ENCODE data around the gene TMEM220. TPM values are rescaled to one million over a fixed set of nuclear protein-coding genes. Genes with fewer than 3 reads are reported as not detected.

TMEM220 gene
- total and polyA plus RNA-seq, 10 of the 15 experiments (the other 5 are each of a cell fraction or from before 2014, with no cell fraction given), result 0.02 to 0.30 (median 0.06) TPM; not detected in 1

Other genes with a start within 250 kb of the TMEM220 start
- not detected in 2 replicates for gene MYH1, start 211.5 kb downstream of the TMEM220 start, total RNA-seq (2014; rRNA removed)
- not detected in 2 replicates for gene MYH1, start 211.5 kb downstream of the TMEM220 start, total RNA-seq (2014; rRNA removed; fragmentation: Illumina TruSeq; extraction: Trizol)
- not detected in 2 replicates for gene MYH1, start 211.5 kb downstream of the TMEM220 start, total RNA-seq (2021)
- gene MYH1, start 211.5 kb downstream of the TMEM220 start, polyA plus RNA-seq (2011; rRNA removed), result 0.01 TPM in 1 of 2 replicates, not detected in the other
- gene MYH1, start 211.5 kb downstream of the TMEM220 start, polyA plus RNA-seq (2014; fragmentation: Illumina TruSeq; extraction: Trizol), result not detected in 2 replicates
- gene MYH1, start 211.5 kb downstream of the TMEM220 start, polyA plus RNA-seq (2014; fragmentation: Nextera tagmentation; extraction: Ambion mirVana), result not detected
- gene MYH1, start 211.5 kb downstream of the TMEM220 start, polyA plus RNA-seq (2014; rRNA removed), result not detected in 2 replicates
- gene MYH1, start 211.5 kb downstream of the TMEM220 start, polyA plus RNA-seq (2016; fragmentation: Nextera tagmentation; extraction: Ambion mirVana), result not detected
- gene MYH2, start 180.4 kb downstream of the TMEM220 start, total RNA-seq (2014; rRNA removed), result not detected in 2 replicates
- gene MYH2, start 180.4 kb downstream of the TMEM220 start, total RNA-seq (2014; rRNA removed; fragmentation: Illumina TruSeq; extraction: Trizol), result not detected in 2 replicates
- gene MYH2, start 180.4 kb downstream of the TMEM220 start, total RNA-seq (2021), result not detected in 2 replicates
- not detected in 2 replicates for gene MYH2, start 180.4 kb downstream of the TMEM220 start, polyA plus RNA-seq (2011; rRNA removed)
- not detected in 2 replicates for gene MYH2, start 180.4 kb downstream of the TMEM220 start, polyA plus RNA-seq (2014; fragmentation: Illumina TruSeq; extraction: Trizol)
- not detected for gene MYH2, start 180.4 kb downstream of the TMEM220 start, polyA plus RNA-seq (2014; fragmentation: Nextera tagmentation; extraction: Ambion mirVana)
- gene MYH2, start 180.4 kb downstream of the TMEM220 start, polyA plus RNA-seq (2014; rRNA removed), result not detected in 2 replicates
- not detected for gene MYH2, start 180.4 kb downstream of the TMEM220 start, polyA plus RNA-seq (2016; fragmentation: Nextera tagmentation; extraction: Ambion mirVana)
- gene MYH3, start 72.7 kb downstream of the TMEM220 start, total RNA-seq (2014; rRNA removed), result 0.17 and 1.5 TPM in 2 replicates
- 0.31 and 1.0 TPM in 2 replicates for gene MYH3, start 72.7 kb downstream of the TMEM220 start, total RNA-seq (2014; rRNA removed; fragmentation: Illumina TruSeq; extraction: Trizol)
- 1.1 and 1.4 TPM in 2 replicates for gene MYH3, start 72.7 kb downstream of the TMEM220 start, total RNA-seq (2021)
- gene MYH3, start 72.7 kb downstream of the TMEM220 start, polyA plus RNA-seq (2011; rRNA removed), result 0.98 and 1.2 TPM in 2 replicates
- 0.82 and 1.3 TPM in 2 replicates for gene MYH3, start 72.7 kb downstream of the TMEM220 start, polyA plus RNA-seq (2014; fragmentation: Illumina TruSeq; extraction: Trizol)
- gene MYH3, start 72.7 kb downstream of the TMEM220 start, polyA plus RNA-seq (2014; fragmentation: Nextera tagmentation; extraction: Ambion mirVana), result under 1 TPM; 0.14 to 0.69 TPM
- gene MYH3, start 72.7 kb downstream of the TMEM220 start, polyA plus RNA-seq (2014; rRNA removed), result 0.36 and 0.53 TPM in 2 replicates
- gene MYH3, start 72.7 kb downstream of the TMEM220 start, polyA plus RNA-seq (2016; fragmentation: Nextera tagmentation; extraction: Ambion mirVana), result under 1 TPM; 0.72 to 0.96 TPM
- 71.4 and 73.0 TPM in 2 replicates for gene SCO1, start 32.5 kb downstream of the TMEM220 start, total RNA-seq (2014; rRNA removed)
- gene SCO1, start 32.5 kb downstream of the TMEM220 start, total RNA-seq (2014; rRNA removed; fragmentation: Illumina TruSeq; extraction: Trizol), result 25.3 and 29.4 TPM in 2 replicates
- gene SCO1, start 32.5 kb downstream of the TMEM220 start, total RNA-seq (2021), result 43.1 and 43.5 TPM in 2 replicates
- gene SCO1, start 32.5 kb downstream of the TMEM220 start, polyA plus RNA-seq (2011; rRNA removed), result 32.6 and 42.4 TPM in 2 replicates
- 25.3 and 25.4 TPM in 2 replicates for gene SCO1, start 32.5 kb downstream of the TMEM220 start, polyA plus RNA-seq (2014; fragmentation: Illumina TruSeq; extraction: Trizol)
- 10 to 100 TPM in 1 of 2 experiments, 1 to 10 TPM in 1; 8.2 to 24.8 TPM for gene SCO1, start 32.5 kb downstream of the TMEM220 start, polyA plus RNA-seq (2014; fragmentation: Nextera tagmentation; extraction: Ambion mirVana)
- 41.7 and 50.9 TPM in 2 replicates for gene SCO1, start 32.5 kb downstream of the TMEM220 start, polyA plus RNA-seq (2014; rRNA removed)
- gene SCO1, start 32.5 kb downstream of the TMEM220 start, polyA plus RNA-seq (2016; fragmentation: Nextera tagmentation; extraction: Ambion mirVana), result 10 to 100 TPM; 64.7 to 68.1 TPM
- gene ADPRM, start 32.4 kb downstream of the TMEM220 start, total RNA-seq (2014; rRNA removed), result 8.7 TPM in 2 replicates
- 11.0 and 11.7 TPM in 2 replicates for gene ADPRM, start 32.4 kb downstream of the TMEM220 start, total RNA-seq (2014; rRNA removed; fragmentation: Illumina TruSeq; extraction: Trizol)
- 7.1 TPM in 2 replicates for gene ADPRM, start 32.4 kb downstream of the TMEM220 start, total RNA-seq (2021)
- gene ADPRM, start 32.4 kb downstream of the TMEM220 start, polyA plus RNA-seq (2011; rRNA removed), result 13.8 and 18.4 TPM in 2 replicates
- 8.8 and 11.4 TPM in 2 replicates for gene ADPRM, start 32.4 kb downstream of the TMEM220 start, polyA plus RNA-seq (2014; fragmentation: Illumina TruSeq; extraction: Trizol)
- 10 to 100 TPM; 14.2 to 18.4 TPM for gene ADPRM, start 32.4 kb downstream of the TMEM220 start, polyA plus RNA-seq (2014; fragmentation: Nextera tagmentation; extraction: Ambion mirVana)
- gene ADPRM, start 32.4 kb downstream of the TMEM220 start, polyA plus RNA-seq (2014; rRNA removed), result 5.4 and 7.5 TPM in 2 replicates
- 1 to 10 TPM; 8.0 to 8.3 TPM for gene ADPRM, start 32.4 kb downstream of the TMEM220 start, polyA plus RNA-seq (2016; fragmentation: Nextera tagmentation; extraction: Ambion mirVana)
- not detected in 2 replicates for gene TMEM238L, start 74.1 kb upstream of the TMEM220 start, total RNA-seq (2014; rRNA removed)
- not detected in 2 replicates for gene TMEM238L, start 74.1 kb upstream of the TMEM220 start, total RNA-seq (2014; rRNA removed; fragmentation: Illumina TruSeq; extraction: Trizol)
- not detected in 2 replicates for gene TMEM238L, start 74.1 kb upstream of the TMEM220 start, total RNA-seq (2021)
- gene TMEM238L, start 74.1 kb upstream of the TMEM220 start, polyA plus RNA-seq (2011; rRNA removed), result not detected in 2 replicates
- gene TMEM238L, start 74.1 kb upstream of the TMEM220 start, polyA plus RNA-seq (2014; fragmentation: Illumina TruSeq; extraction: Trizol), result not detected in 2 replicates
- not detected for gene TMEM238L, start 74.1 kb upstream of the TMEM220 start, polyA plus RNA-seq (2014; fragmentation: Nextera tagmentation; extraction: Ambion mirVana)
- not detected in 2 replicates for gene TMEM238L, start 74.1 kb upstream of the TMEM220 start, polyA plus RNA-seq (2014; rRNA removed)
- not detected for gene TMEM238L, start 74.1 kb upstream of the TMEM220 start, polyA plus RNA-seq (2016; fragmentation: Nextera tagmentation; extraction: Ambion mirVana)
- gene PIRT, start 108.1 kb upstream of the TMEM220 start, total RNA-seq (2014; rRNA removed), result not detected in 2 replicates
- gene PIRT, start 108.1 kb upstream of the TMEM220 start, total RNA-seq (2014; rRNA removed; fragmentation: Illumina TruSeq; extraction: Trizol), result not detected in 2 replicates
- gene PIRT, start 108.1 kb upstream of the TMEM220 start, total RNA-seq (2021), result not detected in 2 replicates
- gene PIRT, start 108.1 kb upstream of the TMEM220 start, polyA plus RNA-seq (2011; rRNA removed), result not detected in 2 replicates
- not detected in 2 replicates for gene PIRT, start 108.1 kb upstream of the TMEM220 start, polyA plus RNA-seq (2014; fragmentation: Illumina TruSeq; extraction: Trizol)
- not detected for gene PIRT, start 108.1 kb upstream of the TMEM220 start, polyA plus RNA-seq (2014; fragmentation: Nextera tagmentation; extraction: Ambion mirVana)
- not detected in 2 replicates for gene PIRT, start 108.1 kb upstream of the TMEM220 start, polyA plus RNA-seq (2014; rRNA removed)
- not detected for gene PIRT, start 108.1 kb upstream of the TMEM220 start, polyA plus RNA-seq (2016; fragmentation: Nextera tagmentation; extraction: Ambion mirVana)

Measured in GM12878 (cell line).